Breast epithelium (tissue), 3 donors: ENCODE results near the gene GCN1.

Source experiments
- POLR2A ChIP-seq: fragments of 450-650 bp; IDR thresholded peaks from one replicate; pipeline ENCODE4 v1.6.1; 2016; ENCODE audit warnings: antibody characterized with exemption, mild to moderate bottlenecking, moderate library complexity
- TF ChIP-seq, protein P1 (sequence below), 3 donors: fragments of 450-650 bp; IDR thresholded peaks; one replicate each; pipeline ENCODE4 v1.5.1; 2016 to 2017; ENCODE audit warnings: antibody characterized with exemption in 3 of 3, mild to moderate bottlenecking in 3 of 3, moderate library complexity in 3 of 3

DNA sequence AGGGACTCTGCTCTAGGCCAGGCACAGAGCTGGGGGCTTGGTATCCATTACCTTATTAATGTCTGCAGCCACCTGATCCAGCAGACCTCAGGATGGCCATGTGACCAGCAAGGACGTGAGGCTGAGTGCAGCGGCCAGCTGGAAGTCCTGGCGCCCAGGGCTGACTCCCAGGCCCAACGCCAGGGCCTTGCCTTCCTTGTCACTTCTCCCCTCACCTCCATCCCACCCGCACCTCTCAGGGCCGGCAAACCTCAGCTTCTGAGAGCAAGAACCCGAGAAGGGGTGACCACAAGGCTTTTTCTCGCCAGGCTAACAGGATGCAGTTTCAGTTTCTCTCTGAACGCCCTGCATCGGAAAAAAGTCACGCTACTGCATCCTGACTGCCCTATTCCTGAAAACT, 93.3 kb downstream of the GCN1 start:
- TF ChIP-seq, protein P1, sequence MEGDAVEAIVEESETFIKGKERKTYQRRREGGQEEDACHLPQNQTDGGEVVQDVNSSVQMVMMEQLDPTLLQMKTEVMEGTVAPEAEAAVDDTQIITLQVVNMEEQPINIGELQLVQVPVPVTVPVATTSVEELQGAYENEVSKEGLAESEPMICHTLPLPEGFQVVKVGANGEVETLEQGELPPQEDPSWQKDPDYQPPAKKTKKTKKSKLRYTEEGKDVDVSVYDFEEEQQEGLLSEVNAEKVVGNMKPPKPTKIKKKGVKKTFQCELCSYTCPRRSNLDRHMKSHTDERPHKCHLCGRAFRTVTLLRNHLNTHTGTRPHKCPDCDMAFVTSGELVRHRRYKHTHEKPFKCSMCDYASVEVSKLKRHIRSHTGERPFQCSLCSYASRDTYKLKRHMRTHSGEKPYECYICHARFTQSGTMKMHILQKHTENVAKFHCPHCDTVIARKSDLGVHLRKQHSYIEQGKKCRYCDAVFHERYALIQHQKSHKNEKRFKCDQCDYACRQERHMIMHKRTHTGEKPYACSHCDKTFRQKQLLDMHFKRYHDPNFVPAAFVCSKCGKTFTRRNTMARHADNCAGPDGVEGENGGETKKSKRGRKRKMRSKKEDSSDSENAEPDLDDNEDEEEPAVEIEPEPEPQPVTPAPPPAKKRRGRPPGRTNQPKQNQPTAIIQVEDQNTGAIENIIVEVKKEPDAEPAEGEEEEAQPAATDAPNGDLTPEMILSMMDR (IDR thresholded peaks at IDR 0.05), result no peak
- no peak for TF ChIP-seq POLR2A
